ENCODE results near the gene HNF1B.
"Not testable (repeated sequence)": the region's sequence is repeated elsewhere in the genome, so short reads cannot be mapped to it uniquely, and the experiment has no call there.

HNF1B gene

DNA sequence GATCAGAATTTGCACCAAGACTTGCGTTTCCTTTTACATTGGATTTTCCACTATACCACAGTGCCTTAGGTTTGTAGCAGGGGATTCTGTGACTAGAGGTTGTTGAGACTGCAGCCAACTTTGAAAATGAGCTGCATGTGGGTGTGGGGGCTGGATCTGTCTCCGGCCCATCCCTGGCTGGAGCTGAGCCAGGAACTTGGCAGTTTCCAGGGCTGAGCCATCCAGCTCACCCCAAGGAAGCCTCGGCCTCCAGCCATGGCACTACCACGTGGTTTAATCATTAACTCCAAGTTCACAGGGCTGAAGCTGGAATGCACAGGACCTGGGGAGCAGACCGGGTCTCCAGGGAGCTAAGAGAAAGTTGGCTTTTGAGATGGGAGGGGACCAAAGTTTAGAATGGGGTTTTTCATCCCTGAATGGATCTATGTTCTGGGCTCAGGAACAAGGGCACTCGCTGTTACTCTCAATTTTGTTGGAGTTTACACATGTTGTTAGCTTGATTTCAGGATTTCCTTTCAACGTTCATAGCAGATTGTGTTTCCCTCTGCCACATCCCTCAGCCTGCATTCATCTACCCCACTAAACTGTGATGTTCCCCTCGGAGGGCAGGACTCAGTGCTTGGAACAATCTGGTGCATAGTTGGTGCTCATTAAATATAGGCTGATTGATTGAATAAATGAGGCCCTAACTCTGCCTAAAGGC, 42.3 kb upstream of the HNF1B start:
- no peak; the same call in 2 of the 3 replicates for ATAC-seq
- TF ChIP-seq OSR1 (CRISPR knock-in tag; IDR thresholded peaks at IDR 0.05) (no peak), TCF4 (CRISPR knock-in tag; IDR thresholded peaks at IDR 0.05; ENCODE audit: borderline replicate concordance) (no peak), BACH2 (CRISPR knock-in tag; IDR thresholded peaks at IDR 0.05; ENCODE audit: borderline replicate concordance) (no peak), ARNTL (CRISPR knock-in tag; IDR thresholded peaks at IDR 0.05; ENCODE audit: borderline replicate concordance, low read depth) (no peak), GLIS3 (CRISPR knock-in tag; IDR thresholded peaks at IDR 0.05) (no peak), ZNF565 (CRISPR knock-in tag; conservative IDR thresholded peaks at IDR 0.05; ENCODE audit: low read depth) (no peak), ISL1 (CRISPR knock-in tag; IDR thresholded peaks at IDR 0.05) (no peak), ZC3H10 (CRISPR knock-in tag; IDR thresholded peaks at IDR 0.05) (no peak), ZNF8 (CRISPR knock-in tag; IDR thresholded peaks at IDR 0.05) (no peak), ZFP30 (CRISPR knock-in tag; IDR thresholded peaks at IDR 0.05) (no peak), RARB (CRISPR knock-in tag; IDR thresholded peaks at IDR 0.05) (no peak), TOX (CRISPR knock-in tag; IDR thresholded peaks at IDR 0.05; ENCODE audit: borderline replicate concordance) (no peak), CSRNP3 (CRISPR knock-in tag; IDR thresholded peaks at IDR 0.05) (no peak), ZFP3 (CRISPR knock-in tag; IDR thresholded peaks at IDR 0.05) (no peak), PPARA (CRISPR knock-in tag; IDR thresholded peaks at IDR 0.05; ENCODE audit: borderline replicate concordance) (no peak)
- TF ChIP-seq, protein P1, sequence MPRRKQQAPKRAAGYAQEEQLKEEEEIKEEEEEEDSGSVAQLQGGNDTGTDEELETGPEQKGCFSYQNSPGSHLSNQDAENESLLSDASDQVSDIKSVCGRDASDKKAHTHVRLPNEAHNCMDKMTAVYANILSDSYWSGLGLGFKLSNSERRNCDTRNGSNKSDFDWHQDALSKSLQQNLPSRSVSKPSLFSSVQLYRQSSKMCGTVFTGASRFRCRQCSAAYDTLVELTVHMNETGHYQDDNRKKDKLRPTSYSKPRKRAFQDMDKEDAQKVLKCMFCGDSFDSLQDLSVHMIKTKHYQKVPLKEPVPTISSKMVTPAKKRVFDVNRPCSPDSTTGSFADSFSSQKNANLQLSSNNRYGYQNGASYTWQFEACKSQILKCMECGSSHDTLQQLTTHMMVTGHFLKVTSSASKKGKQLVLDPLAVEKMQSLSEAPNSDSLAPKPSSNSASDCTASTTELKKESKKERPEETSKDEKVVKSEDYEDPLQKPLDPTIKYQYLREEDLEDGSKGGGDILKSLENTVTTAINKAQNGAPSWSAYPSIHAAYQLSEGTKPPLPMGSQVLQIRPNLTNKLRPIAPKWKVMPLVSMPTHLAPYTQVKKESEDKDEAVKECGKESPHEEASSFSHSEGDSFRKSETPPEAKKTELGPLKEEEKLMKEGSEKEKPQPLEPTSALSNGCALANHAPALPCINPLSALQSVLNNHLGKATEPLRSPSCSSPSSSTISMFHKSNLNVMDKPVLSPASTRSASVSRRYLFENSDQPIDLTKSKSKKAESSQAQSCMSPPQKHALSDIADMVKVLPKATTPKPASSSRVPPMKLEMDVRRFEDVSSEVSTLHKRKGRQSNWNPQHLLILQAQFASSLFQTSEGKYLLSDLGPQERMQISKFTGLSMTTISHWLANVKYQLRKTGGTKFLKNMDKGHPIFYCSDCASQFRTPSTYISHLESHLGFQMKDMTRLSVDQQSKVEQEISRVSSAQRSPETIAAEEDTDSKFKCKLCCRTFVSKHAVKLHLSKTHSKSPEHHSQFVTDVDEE (CRISPR knock-in tag; IDR thresholded peaks at IDR 0.05) = no peak
- TF ChIP-seq, protein P2, sequence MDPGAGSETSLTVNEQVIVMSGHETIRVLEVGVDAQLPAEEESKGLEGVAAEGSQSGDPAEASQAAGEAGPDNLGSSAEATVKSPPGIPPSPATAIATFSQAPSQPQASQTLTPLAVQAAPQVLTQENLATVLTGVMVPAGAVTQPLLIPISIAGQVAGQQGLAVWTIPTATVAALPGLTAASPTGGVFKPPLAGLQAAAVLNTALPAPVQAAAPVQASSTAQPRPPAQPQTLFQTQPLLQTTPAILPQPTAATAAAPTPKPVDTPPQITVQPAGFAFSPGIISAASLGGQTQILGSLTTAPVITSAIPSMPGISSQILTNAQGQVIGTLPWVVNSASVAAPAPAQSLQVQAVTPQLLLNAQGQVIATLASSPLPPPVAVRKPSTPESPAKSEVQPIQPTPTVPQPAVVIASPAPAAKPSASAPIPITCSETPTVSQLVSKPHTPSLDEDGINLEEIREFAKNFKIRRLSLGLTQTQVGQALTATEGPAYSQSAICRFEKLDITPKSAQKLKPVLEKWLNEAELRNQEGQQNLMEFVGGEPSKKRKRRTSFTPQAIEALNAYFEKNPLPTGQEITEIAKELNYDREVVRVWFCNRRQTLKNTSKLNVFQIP (CRISPR knock-in tag; IDR thresholded peaks at IDR 0.05; ENCODE audit: borderline replicate concordance, low read depth) = no peak

DNA sequence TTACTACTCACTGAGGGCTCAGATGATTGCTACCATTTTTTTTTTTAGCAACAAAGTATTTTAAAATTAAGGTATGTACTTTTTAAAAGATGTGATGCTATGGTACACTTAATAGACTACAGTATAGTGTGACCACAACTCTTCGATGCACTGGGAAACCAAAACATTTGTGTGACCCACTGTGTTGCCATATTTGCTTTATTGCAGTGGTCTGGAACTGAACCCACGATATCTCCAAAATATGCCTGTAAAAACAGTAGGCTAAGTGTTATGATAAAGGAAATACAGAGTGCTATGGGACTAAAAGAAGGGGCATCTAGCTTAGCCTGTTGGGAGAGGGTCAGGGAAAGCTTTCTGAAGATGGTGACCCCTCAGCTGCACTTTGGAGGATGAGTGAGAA, 41.6 kb upstream of the HNF1B start:
- no peak for TF ChIP-seq CSRNP3 (CRISPR knock-in tag; IDR thresholded peaks at IDR 0.05)
- no peak for TF ChIP-seq PATZ1 (CRISPR knock-in tag; IDR thresholded peaks at IDR 0.05; ENCODE audit: borderline replicate concordance)
- no peak for TF ChIP-seq ARNTL (CRISPR knock-in tag; IDR thresholded peaks at IDR 0.05; ENCODE audit: borderline replicate concordance, low read depth)
- TF ChIP-seq ZNF8 (CRISPR knock-in tag; IDR thresholded peaks at IDR 0.05) = no peak
- TF ChIP-seq ESRRG (CRISPR knock-in tag; IDR thresholded peaks at IDR 0.05) = no peak
- no peak for TF ChIP-seq ZNF70 (CRISPR knock-in tag; IDR thresholded peaks at IDR 0.05)
- TF ChIP-seq, protein P2 (CRISPR knock-in tag; IDR thresholded peaks at IDR 0.05; ENCODE audit: borderline replicate concordance, low read depth) = no peak
- TF ChIP-seq TCF4 (CRISPR knock-in tag; IDR thresholded peaks at IDR 0.05; ENCODE audit: borderline replicate concordance) = no peak
- TF ChIP-seq CSDC2 (CRISPR knock-in tag; IDR thresholded peaks at IDR 0.05) = no peak
- TF ChIP-seq ZNF565 (CRISPR knock-in tag; conservative IDR thresholded peaks at IDR 0.05; ENCODE audit: low read depth) = no peak
- no peak for TF ChIP-seq RARB (CRISPR knock-in tag; IDR thresholded peaks at IDR 0.05)
- TF ChIP-seq, protein P1 (CRISPR knock-in tag; IDR thresholded peaks at IDR 0.05) = no peak
- no peak for ATAC-seq

GRCh38 chr17:37782460-37782859, 37.6 kb upstream of the HNF1B start:
- ATAC-seq = not testable (repeated sequence)

Data from SK-N-SH treated with all-trans-retinoic acid at 6 μM for 48 hours (cell line).